SK-N-SH (cell line): ENCODE data around the gene TMEM218. TPM values are rescaled to one million over a fixed set of nuclear protein-coding genes. Genes with fewer than 3 reads are reported as not detected.
A peak's percentile ranks its signal among the peaks of the same experiment; 100 is the strongest.

Experiments
- CTCF ChIA-PET: fragments of 300-600, 350-600 bp; formaldehyde crosslinking; extraction: SDS; loops from one replicate; lab custom pipeline; 2021; lab: Yijun Ruan, JAX
- POLR2A ChIA-PET: fragments of 350-600 bp; sonication (Branson Sonifier 250); formaldehyde crosslinking; extraction: SDS; loops from one replicate; lab custom pipeline; 2020; ENCODE audit warnings: antibody characterized with exemption, inconsistent platforms; lab: Yijun Ruan, JAX
- DNase-seq: peaks from one replicate; pipeline ENCODE4 v3.0.0; 2012
- H2AFZ ChIP-seq: fragments of 200-600 bp; sonication (generic); 2 replicates; pipeline ENCODE4 v1.8.1; 2016; ENCODE audit warnings: antibody characterized with exemption, mild to moderate bottlenecking, low read depth
- H3F3A ChIP-seq: fragments of 200-600 bp; sonication (generic); replicated peaks from 2 replicates; pipeline ENCODE3; 2016; ENCODE audit warnings: antibody characterized with exemption, mild to moderate bottlenecking; ENCODE audit not compliant: insufficient read depth
- H3K27ac ChIP-seq, 2 experiments: fragments of 200-500 bp in 1 of 2; fragments of 200-600 bp in 1 of 2; sonication (Bioruptor generic) in 1 of 2; sonication (generic), shearing (Covaris generic) in 1 of 2; 2 replicates each; pipeline versions ENCODE4 v1.5.1 to v1.6.1; 2014 to 2016; ENCODE audit warnings: low read depth in 2 of 2, inconsistent platforms in 1 of 2, low read length in 1 of 2, mild to moderate bottlenecking in 1 of 2, mixed read lengths in 1 of 2
- H3K27me3 ChIP-seq: fragments of 200-600 bp; sonication (generic), shearing (Covaris generic); 2 replicates; pipeline ENCODE4 v1.6.1; 2016; ENCODE audit warnings: mixed run types; ENCODE audit not compliant: insufficient read depth
- H3K36me3 ChIP-seq, 2 experiments: fragments of 200-500 bp in 1 of 2; fragments of 200-600 bp in 1 of 2; sonication (Bioruptor generic) in 1 of 2; sonication (generic) in 1 of 2; replicated peaks in 1 of 2; 2 replicates each; pipeline versions ENCODE3 to v1.5.1; 2014 to 2016; ENCODE audit warnings: low read length in 1 of 2, mild to moderate bottlenecking in 1 of 2; ENCODE audit not compliant: insufficient read depth in 2 of 2, control insufficient read depth in 1 of 2
- H3K4me1 ChIP-seq, 2 experiments: fragments of 200-500 bp in 1 of 2; fragments of 200-600 bp in 1 of 2; sonication (Bioruptor generic) in 1 of 2; sonication (generic), shearing (Covaris generic) in 1 of 2; 2 replicates each; pipeline versions ENCODE4 v1.5.1 to v1.6.1; 2014 to 2016; ENCODE audit warnings: low read depth in 1 of 2, low read length in 1 of 2, mixed run types in 1 of 2; ENCODE audit not compliant: insufficient read depth in 2 of 2, control insufficient read depth in 1 of 2
- H3K4me2 ChIP-seq: fragments of 200-600 bp; sonication (generic), shearing (Covaris generic); 2 replicates; pipeline ENCODE4 v1.6.1; 2017; ENCODE audit warnings: mixed run types
- H3K4me3 ChIP-seq, 2 experiments: fragments of 200-500 bp in 1 of 2; fragments of 200-600 bp in 1 of 2; sonication (Bioruptor generic) in 1 of 2; sonication (generic), shearing (Covaris generic) in 1 of 2; 2 replicates each; pipeline versions ENCODE4 v1.5.1 to v1.8.1; 2014 to 2016; ENCODE audit warnings: low read depth in 2 of 2, inconsistent platforms in 1 of 2, low read length in 1 of 2, mild to moderate bottlenecking in 1 of 2, mixed read lengths in 1 of 2, moderate library complexity in 1 of 2
- H3K79me2 ChIP-seq: fragments of 200-600 bp; sonication (generic); 2 replicates; pipeline ENCODE4 v1.8.1; 2017; ENCODE audit warnings: mild to moderate bottlenecking; ENCODE audit not compliant: insufficient read depth
- H3K9ac ChIP-seq: fragments of 200-600 bp; sonication (generic); 2 replicates; pipeline ENCODE4 v1.6.1; 2017; ENCODE audit warnings: mixed run types
- H3K9me2 ChIP-seq: fragments of 200-600 bp; sonication (generic); 2 replicates; pipeline ENCODE4 v1.6.1; 2017; ENCODE audit warnings: mixed run types
- H3K9me3 ChIP-seq: fragments of 200-600 bp; sonication (generic); 2 replicates; pipeline ENCODE4 v1.6.1; 2017; ENCODE audit warnings: mixed run types, mild to moderate bottlenecking, moderate library complexity
- H4K20me1 ChIP-seq: fragments of 200-600 bp; sonication (generic); 2 replicates; pipeline ENCODE4 v1.6.1; 2017; ENCODE audit warnings: mild to moderate bottlenecking, mixed run types; ENCODE audit not compliant: insufficient read depth
- CHD2 ChIP-seq: fragments of 150-350 bp; IDR thresholded peaks from 2 replicates; pipeline ENCODE4 v1.6.1; 2018; ENCODE audit warnings: low read length; ENCODE audit not compliant: partially characterized antibody
- CTCF ChIP-seq: fragments of 200-600 bp; sonication (generic); IDR thresholded peaks from 2 replicates; pipeline ENCODE4 v1.6.1; 2017; ENCODE audit warnings: antibody characterized with exemption, mild to moderate bottlenecking, moderate library complexity
- FOXJ3 ChIP-seq: sonication (generic); formaldehyde crosslinking; IDR thresholded peaks from 2 replicates; pipeline ENCODE4 v1.5.1; 2020; ENCODE audit warnings: mild to moderate bottlenecking, missing genetic modification reagents
- FOXM1 ChIP-seq: IDR thresholded peaks from 2 replicates; pipeline ENCODE4 v1.4.0; 2012; ENCODE audit warnings: low read depth, mild to moderate bottlenecking
- GATA2 ChIP-seq: sonication (generic); formaldehyde crosslinking; IDR thresholded peaks from 2 replicates; pipeline ENCODE4 v1.5.0; 2020; ENCODE audit warnings: mild to moderate bottlenecking, missing genetic modification reagents
- IRF3 ChIP-seq: fragments of 150-350 bp; IDR thresholded peaks from 2 replicates; pipeline ENCODE4 v1.6.1; 2016; ENCODE audit warnings: mild to moderate bottlenecking, low read depth, low read length
- JUND ChIP-seq: IDR thresholded peaks from 2 replicates; pipeline ENCODE4 v1.4.0; 2012
- MEF2A ChIP-seq: IDR thresholded peaks from 2 replicates; pipeline ENCODE4 v1.4.0; 2012; ENCODE audit warnings: low read depth, borderline replicate concordance
- NRF1 ChIP-seq: IDR thresholded peaks from 2 replicates; pipeline ENCODE4 v1.6.1; 2012; ENCODE audit warnings: low read depth, mild to moderate bottlenecking, low read length
- PBX3 ChIP-seq: IDR thresholded peaks from 2 replicates; pipeline ENCODE4; 2012
- RCOR1 ChIP-seq: fragments of 150-350 bp; IDR thresholded peaks from 2 replicates; pipeline ENCODE4 v1.6.1; 2017; ENCODE audit warnings: antibody characterized with exemption, low read length
- SMC3 ChIP-seq: IDR thresholded peaks from 2 replicates; pipeline ENCODE4 v1.6.1; 2012; ENCODE audit warnings: low read depth, low read length, improper control_type of control experiment
- TAF1 ChIP-seq: IDR thresholded peaks from 2 replicates; pipeline ENCODE4 v1.6.1; 2012; ENCODE audit warnings: low read depth, mild to moderate bottlenecking, low read length, moderate library complexity, borderline replicate concordance
- YY1 ChIP-seq: IDR thresholded peaks from 2 replicates; pipeline ENCODE4 v1.4.0; 2012; ENCODE audit warnings: low read depth, mild to moderate bottlenecking
- WGBS: methylation state at CpG from one replicate; pipeline ENCODE4 v1.1.6; 2017; ENCODE audit warnings: low lambda C conversion rate; 5-methylcytosine and 5-hydroxymethylcytosine counted together
- polyA plus RNA-seq, 3 experiments: library from polyadenylated mRNA; depleted of rRNA; stranded (reverse); fragments of >200 nt; gene quantifications; 2 replicates each; pipeline ENCODE4 v1.2.3, GENCODE V29; 2012
- TF ChIP-seq, protein P1 (sequence below): IDR thresholded peaks from 2 replicates; pipeline ENCODE4 v1.4.0; 2012; ENCODE audit warnings: low read depth

The TMEM218 gene
- polyA plus RNA-seq, 1 of the 3 experiments (the other 2 are of a cell fraction) = 36.2 TPM

- Histone ChIP-seq H3K36me3 (no peaks in the 10 kb centered on the region), H3K27me3 (no peaks in the 10 kb centered on the region), H3K4me3 (peak overlapping the region; percentile 64 to 67), H3K9me2 (no peaks in the 10 kb centered on the region), H3K4me2 (peak overlapping the region; percentile 86), H3K9ac (peak overlapping the region; percentile 28; the same call in 1 of the 2 replicates), H3K27ac (no peak overlapping the region), H3K9me3 (no peaks in the 10 kb centered on the region), H3F3A (no peaks in the 10 kb centered on the region), H3K4me1 (peaks cover 0 to 3% of the 10 kb centered on the region in 2 experiments; a peak in 1 of 4 replicates), H2AFZ (peak overlapping the region; percentile 91), H3K79me2 (no peaks in the 10 kb centered on the region), H4K20me1 (no peaks in the 10 kb centered on the region)
- ChIA-PET POLR2A (no interaction called here), CTCF (interaction anchor here (1.1 to 2.1 kb wide), 4 partner anchors 14 to 341 kb away, joined by 3 to 6 read pairs (median 4); no protein-coding TSS in a partner anchor)
- no peak for DNase-seq
- 47% methylated on average over 14 of the region's 38 CpGs for WGBS
- TF ChIP-seq TAF1 (0 out of 2 replicates have a peak, but pooled peaks have one; percentile 1), CTCF (no peak)
Measured at GRCh38 chr11:125063429-125064043, 47.9 kb downstream of the TMEM218 start.

DNA sequence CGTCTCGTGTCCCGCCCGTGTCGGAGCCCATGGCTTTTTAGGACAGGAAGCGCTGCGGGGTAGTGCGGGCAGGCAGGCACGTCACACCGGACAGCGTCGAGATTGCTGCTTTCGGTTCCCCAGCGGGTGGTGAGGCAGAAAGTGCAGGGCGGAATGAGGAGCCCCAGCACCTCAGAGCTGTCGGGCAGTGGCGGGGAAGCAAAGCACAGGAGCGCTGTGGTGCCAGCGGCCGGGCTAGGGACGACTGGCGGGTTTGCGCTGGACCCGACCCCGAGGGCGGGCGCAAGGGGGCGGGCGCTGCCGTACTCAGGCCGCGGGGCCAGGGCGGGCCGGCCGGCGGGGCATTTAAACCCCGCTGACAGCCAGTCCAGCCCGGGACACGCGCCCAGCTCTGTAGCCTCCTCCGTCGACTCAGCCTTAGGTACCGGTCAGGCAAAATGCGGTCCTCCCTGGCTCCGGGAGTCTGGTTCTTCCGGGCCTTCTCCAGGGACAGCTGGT is 48.4 kb downstream of the TMEM218 start, which contains the start of gene SLC37A2:
TSS of gene SLC37A2 (plus strand) at position 375 of the 498 bp plus-strand sequence. CDS start at position 438, 63 bp downstream.
- Histone ChIP-seq H3K9me3 (no peaks in the 10 kb centered on the region), H3F3A (no peaks in the 10 kb centered on the region), H3K9ac (peak within 1 kb of the TSS; percentile 28; the same call in 1 of the 2 replicates), H3K27me3 (no peaks in the 10 kb centered on the region), H3K27ac (no peak within 1 kb of the TSS), H3K4me3 (peak within 1 kb of the TSS; percentile 64 to 67), H3K36me3 (no peaks in the 10 kb centered on the region), H3K4me1 (peaks cover 0 to 3% of the 10 kb centered on the region in 2 experiments; a peak in 1 of 4 replicates), H3K4me2 (peak within 1 kb of the TSS; percentile 86), H2AFZ (peak within 1 kb of the TSS; percentile 91), H3K79me2 (no peaks in the 10 kb centered on the region), H3K9me2 (no peaks in the 10 kb centered on the region), H4K20me1 (no peaks in the 10 kb centered on the region)
- ChIA-PET POLR2A (no interaction called here), CTCF (interaction anchor here (1.1 to 2.1 kb wide), 4 partner anchors 15 to 342 kb away, joined by 3 to 6 read pairs (median 4); no protein-coding TSS in a partner anchor)
- 0% methylated on average over 2 of the region's 46 CpGs for WGBS
- peak; percentile 91 for DNase-seq
- no peak for TF ChIP-seq GATA2
- TF ChIP-seq JUND = no peak
- no peak for TF ChIP-seq SMC3
- TF ChIP-seq RCOR1 = no peak
- peak; percentile 29; the same call in 1 of the 2 replicates for TF ChIP-seq CTCF
- TF ChIP-seq, protein P1, sequence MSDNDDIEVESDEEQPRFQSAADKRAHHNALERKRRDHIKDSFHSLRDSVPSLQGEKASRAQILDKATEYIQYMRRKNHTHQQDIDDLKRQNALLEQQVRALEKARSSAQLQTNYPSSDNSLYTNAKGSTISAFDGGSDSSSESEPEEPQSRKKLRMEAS = peak; percentile 39; the same call in 1 of the 2 replicates
- TF ChIP-seq YY1 = no peak
- TF ChIP-seq MEF2A = no peak
- no peak for TF ChIP-seq CHD2
- no peak for TF ChIP-seq FOXJ3 (CRISPR knock-in tag)
- no peak for TF ChIP-seq FOXM1
- no peak for TF ChIP-seq PBX3
- no peak for TF ChIP-seq IRF3
- no peak for TF ChIP-seq NRF1
